Measurements from ENCODE around the gene CAPZA1.

CAPZA1 gene

DNA sequence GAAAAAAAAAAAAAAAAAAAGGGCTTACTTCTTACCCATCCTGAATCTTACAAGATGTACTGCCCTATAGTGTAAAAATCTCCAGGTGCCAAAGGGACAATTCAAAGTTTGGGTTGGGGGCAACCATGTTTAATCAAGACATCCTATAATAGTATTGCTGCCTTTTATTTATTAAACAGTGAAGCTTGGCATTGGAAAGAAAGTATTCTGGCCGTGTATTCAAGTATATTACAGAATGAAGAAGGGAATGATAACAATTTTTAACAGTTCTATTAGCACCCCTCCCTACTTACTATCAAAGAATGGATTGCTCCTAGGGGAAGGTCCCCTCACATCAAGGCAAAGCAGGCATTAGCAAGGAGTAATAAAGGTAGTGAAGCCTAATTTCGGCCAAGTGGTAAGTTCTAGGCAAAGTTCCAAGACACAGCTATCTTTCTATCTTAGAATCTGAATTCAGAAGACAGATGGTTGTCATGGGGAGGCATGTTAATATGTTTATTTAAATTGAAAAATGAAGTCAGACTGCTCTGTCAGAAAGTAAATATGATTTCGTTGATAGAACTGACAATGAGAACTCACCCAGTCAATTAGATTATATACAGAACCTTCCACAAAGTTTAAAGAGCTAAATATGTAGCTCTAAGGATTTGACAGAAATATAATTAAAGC is 25.3 kb upstream of the CAPZA1 start:
- TF ChIP-seq FOXP2 (optimal IDR thresholded peaks at IDR 0.05; ENCODE audit: control extremely low read depth, extremely low read length, insufficient read depth), result no peak
- TF ChIP-seq POLR2AphosphoS5 (IDR thresholded peaks at IDR 0.05; ENCODE audit: borderline replicate concordance, low read depth, low read length), result no peak
- TF ChIP-seq EZH2 (IDR thresholded peaks at IDR 0.05), result no peak
- no peak overlapping the region for H3K4me3 ChIP-seq
- H3K36me3 ChIP-seq (ENCODE audit: insufficient read depth, low read length), result peaks cover 79% of the 10 kb centered on the region
- H3K27ac ChIP-seq, result no peak overlapping the region
- DNase-seq (ENCODE audit: low read depth, low spot score), result no peak
- no peak overlapping the region for H3K9ac ChIP-seq (ENCODE audit: insufficient read length)
- H3K9me3 ChIP-seq (ENCODE audit: low read depth, low read length), result peaks cover 6% of the 10 kb centered on the region; the same call in 1 of the 2 replicates

GRCh38 chr1:112599477-112599876 is 20.2 kb upstream of the CAPZA1 start:
- no peaks in the 10 kb centered on the region for H3K9me3 ChIP-seq (ENCODE audit: low read depth, low read length)
- no peak for DNase-seq (ENCODE audit: low read depth, low spot score)
- H3K9ac ChIP-seq (ENCODE audit: insufficient read length), result no peak overlapping the region
- TF ChIP-seq FOXP2 (optimal IDR thresholded peaks at IDR 0.05; ENCODE audit: control extremely low read depth, extremely low read length, insufficient read depth) (no peak), EZH2 (IDR thresholded peaks at IDR 0.05) (no peak), POLR2AphosphoS5 (IDR thresholded peaks at IDR 0.05; ENCODE audit: borderline replicate concordance, low read depth, low read length) (no peak)
- no peak overlapping the region for H3K27ac ChIP-seq
- H3K36me3 ChIP-seq (ENCODE audit: insufficient read depth, low read length), result peaks cover 68% of the 10 kb centered on the region
- H3K4me3 ChIP-seq, result no peak overlapping the region

- H3K36me3 ChIP-seq (ENCODE audit: insufficient read depth, low read length), result peaks cover 63% of the 10 kb centered on the region
Observed at GRCh38 chr1:112603012-112603411, 16.6 kb upstream of the CAPZA1 start.

DNA sequence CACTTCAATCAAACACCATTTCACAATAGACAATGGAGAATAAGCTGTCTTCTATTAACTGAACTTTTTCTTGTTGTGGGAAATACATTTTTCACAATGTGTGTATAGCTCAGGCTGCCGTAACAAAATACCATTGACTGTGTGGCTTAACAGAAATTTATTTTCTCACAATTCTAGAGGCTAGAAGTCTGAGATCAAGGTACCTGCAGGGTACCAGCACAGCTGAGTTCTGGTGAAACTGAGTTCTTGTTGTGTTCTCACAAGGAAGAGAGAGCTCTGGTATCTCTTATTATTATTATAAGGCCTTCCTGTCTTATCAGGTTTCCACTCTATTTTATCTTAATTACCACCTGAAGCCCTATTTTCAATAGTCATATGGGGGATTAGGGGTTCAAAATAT is 16.1 kb upstream of the CAPZA1 start:
- H3K36me3 ChIP-seq (ENCODE audit: insufficient read depth, low read length), result peaks cover 67% of the 10 kb centered on the region
- no peak for DNase-seq (ENCODE audit: low read depth, low spot score)
- TF ChIP-seq POLR2AphosphoS5 (IDR thresholded peaks at IDR 0.05; ENCODE audit: borderline replicate concordance, low read depth, low read length), result no peak
- TF ChIP-seq FOXP2 (optimal IDR thresholded peaks at IDR 0.05; ENCODE audit: control extremely low read depth, extremely low read length, insufficient read depth), result no peak
- TF ChIP-seq EZH2 (IDR thresholded peaks at IDR 0.05), result no peak
- no peaks in the 10 kb centered on the region for H3K9me3 ChIP-seq (ENCODE audit: low read depth, low read length)
- H3K27ac ChIP-seq, result no peak overlapping the region
- no peak overlapping the region for H3K4me3 ChIP-seq
- no peak overlapping the region for H3K9ac ChIP-seq (ENCODE audit: insufficient read length)

More at GRCh38 chr1:112603012-112603411, 16.6 kb upstream of the CAPZA1 start:
- H3K9ac ChIP-seq (ENCODE audit: insufficient read length), result no peak overlapping the region
- no peak for DNase-seq (ENCODE audit: low read depth, low spot score)
- H3K27ac ChIP-seq, result no peak overlapping the region
- no peak for TF ChIP-seq POLR2AphosphoS5 (IDR thresholded peaks at IDR 0.05; ENCODE audit: borderline replicate concordance, low read depth, low read length)
- TF ChIP-seq EZH2 (IDR thresholded peaks at IDR 0.05), result no peak
- TF ChIP-seq FOXP2 (optimal IDR thresholded peaks at IDR 0.05; ENCODE audit: control extremely low read depth, extremely low read length, insufficient read depth), result no peak
- H3K4me3 ChIP-seq, result no peak overlapping the region
- no peaks in the 10 kb centered on the region for H3K9me3 ChIP-seq (ENCODE audit: low read depth, low read length)

- Histone ChIP-seq H3K27ac (no peak overlapping the region), H3K36me3 (ENCODE audit: insufficient read depth, low read length) (peaks cover 69% of the 10 kb centered on the region), H3K9me3 (ENCODE audit: low read depth, low read length) (no peaks in the 10 kb centered on the region), H3K4me3 (no peak overlapping the region), H3K9ac (ENCODE audit: insufficient read length) (no peak overlapping the region)
- DNase-seq (ENCODE audit: low read depth, low spot score), result no peak
- TF ChIP-seq EZH2 (IDR thresholded peaks at IDR 0.05) (no peak), FOXP2 (optimal IDR thresholded peaks at IDR 0.05; ENCODE audit: control extremely low read depth, extremely low read length, insufficient read depth) (no peak), POLR2AphosphoS5 (IDR thresholded peaks at IDR 0.05; ENCODE audit: borderline replicate concordance, low read depth, low read length) (no peak)
Observed at GRCh38 chr1:112605633-112606327, 13.9 kb upstream of the CAPZA1 start.

DNA sequence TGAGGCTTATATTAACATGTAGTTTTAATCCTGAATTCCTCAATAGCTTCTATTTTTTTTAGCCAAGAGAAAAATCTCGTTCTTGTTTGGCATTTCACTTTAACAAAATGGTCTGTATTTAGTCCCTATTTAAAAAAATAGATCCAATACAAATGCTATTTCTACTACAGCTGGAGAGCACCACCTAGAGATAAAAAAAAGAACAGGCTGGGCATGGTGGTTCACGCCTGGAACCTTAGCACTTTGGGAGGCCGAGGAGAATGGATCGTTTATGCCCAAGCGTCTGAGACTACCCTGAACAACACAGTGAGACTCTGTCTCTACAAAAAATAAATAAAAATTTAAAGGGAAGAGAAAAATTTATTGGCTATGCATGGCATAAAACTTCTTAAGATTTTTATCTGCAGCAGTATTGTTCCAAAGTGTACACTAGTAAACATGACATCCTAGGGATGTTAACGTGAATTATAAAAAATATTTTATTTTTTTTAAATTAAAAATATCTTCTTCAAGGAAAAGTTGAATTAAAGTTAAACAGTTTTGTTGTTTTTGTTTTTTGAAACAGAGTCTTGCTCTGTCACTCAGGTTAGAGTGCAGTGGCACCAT is 5.1 kb upstream of the CAPZA1 start:
- Histone ChIP-seq H3K36me3 (ENCODE audit: insufficient read depth, low read length) (peaks cover 55% of the 10 kb centered on the region), H3K27ac (no peak overlapping the region), H3K4me3 (no peak overlapping the region), H3K9me3 (ENCODE audit: low read depth, low read length) (no peaks in the 10 kb centered on the region), H3K9ac (ENCODE audit: insufficient read length) (no peak overlapping the region)
- TF ChIP-seq FOXP2 (optimal IDR thresholded peaks at IDR 0.05; ENCODE audit: control extremely low read depth, extremely low read length, insufficient read depth) (no peak), POLR2AphosphoS5 (IDR thresholded peaks at IDR 0.05; ENCODE audit: borderline replicate concordance, low read depth, low read length) (no peak), EZH2 (IDR thresholded peaks at IDR 0.05) (no peak)
- no peak for DNase-seq (ENCODE audit: low read depth, low spot score)

DNA sequence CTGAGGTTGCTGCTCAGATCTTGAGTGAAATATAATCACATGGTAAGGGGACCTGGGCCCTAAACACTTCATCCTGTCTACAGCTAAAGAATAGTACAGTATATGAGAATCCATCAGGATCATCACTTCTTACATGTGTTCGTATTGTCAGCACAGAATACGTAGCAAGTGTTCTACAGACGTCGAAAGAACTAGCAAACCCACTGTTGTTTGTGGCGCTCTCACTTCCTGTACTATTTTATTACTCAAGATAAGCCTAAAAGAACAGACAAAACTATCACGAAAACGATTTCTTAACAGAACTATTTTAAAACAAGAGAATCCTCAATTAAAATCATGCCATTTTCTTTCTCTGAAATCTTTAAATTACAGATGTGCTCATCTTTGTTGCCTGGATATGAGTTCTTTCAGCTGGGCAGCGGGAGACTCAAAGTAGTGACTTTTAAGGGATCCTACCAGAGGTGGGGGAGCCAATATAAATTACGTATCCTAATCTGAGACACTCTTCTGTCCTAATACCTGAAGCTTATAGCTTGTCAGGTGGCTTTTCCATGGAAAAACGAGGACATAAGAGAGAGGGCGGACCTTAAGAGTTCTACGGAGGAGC is 1.4 kb upstream of the CAPZA1 start:
- Histone ChIP-seq H3K36me3 (ENCODE audit: insufficient read depth, low read length) (peaks cover 31% of the 10 kb centered on the region), H3K27ac (peak overlapping the region; percentile 98), H3K4me3 (peak overlapping the region; percentile 97), H3K9ac (ENCODE audit: insufficient read length) (peak overlapping the region; percentile 99), H3K9me3 (ENCODE audit: low read depth, low read length) (no peaks in the 10 kb centered on the region)
- no peak for TF ChIP-seq FOXP2 (optimal IDR thresholded peaks at IDR 0.05; ENCODE audit: control extremely low read depth, extremely low read length, insufficient read depth)
- DNase-seq (ENCODE audit: low read depth, low spot score), result no peak

Measured in SK-N-MC (cell line).